ENCODE results near the gene NCL. TPM values are rescaled to one million over a fixed set of nuclear protein-coding genes. Genes with fewer than 3 reads are reported as not detected.
A peak's percentile ranks its signal among the peaks of the same experiment; 100 is the strongest.

NCL gene
- total and polyA plus RNA-seq, 2 of the 13 experiments (the other 11 are each of a cell fraction or from before 2014, with no cell fraction given) = 105 to 779 TPM

GRCh38 chr2:231464576-231465540 lies 574 bp upstream of the NCL start (continued):
- TF ChIP-seq SMAD1 (CRISPR knock-in tag; IDR thresholded peaks at IDR 0.05; ENCODE audit: borderline replicate concordance, low read depth) = 0 out of 2 replicates have a peak, but pooled peaks have one; percentile 37
- TF ChIP-seq ZBTB2 (CRISPR knock-in tag; IDR thresholded peaks at IDR 0.05; ENCODE audit: low read depth) = peak; percentile 73
- TF ChIP-seq FOXK1 (CRISPR knock-in tag; IDR thresholded peaks at IDR 0.05; ENCODE audit: borderline replicate concordance, low read depth) = no peak
- TF ChIP-seq HOXA3 (CRISPR knock-in tag; IDR thresholded peaks at IDR 0.05) = peak; percentile 51
- peak; percentile 58; the same call in 1 of the 2 replicates for TF ChIP-seq ZNF329 (CRISPR knock-in tag; IDR thresholded peaks at IDR 0.05; ENCODE audit: low read depth)
- TF ChIP-seq HNRNPK (IDR thresholded peaks at IDR 0.05; ENCODE audit: low read depth, low read length, poor library complexity, severe bottlenecking) = peak; percentile 42
- TF ChIP-seq ATF6 (CRISPR knock-in tag; conservative IDR thresholded peaks at IDR 0.05) = no peak
- TF ChIP-seq RFXAP (CRISPR knock-in tag; IDR thresholded peaks at IDR 0.05; ENCODE audit: borderline replicate concordance) = peak; percentile 33
- TF ChIP-seq ZNF441 (CRISPR knock-in tag; IDR thresholded peaks at IDR 0.05; ENCODE audit: borderline replicate concordance) = peak; percentile 56; the same call in 1 of the 2 replicates
- TF ChIP-seq TGIF2 (CRISPR knock-in tag; IDR thresholded peaks at IDR 0.05) = no peak
- TF ChIP-seq ZNF101 (CRISPR knock-in tag; IDR thresholded peaks at IDR 0.05; ENCODE audit: borderline replicate concordance, low read depth) = no peak
- peak; percentile 73 for TF ChIP-seq AGO2 (optimal IDR thresholded peaks at IDR 0.05; ENCODE audit: low read depth, low read length)
- peak; percentile 85 for TF ChIP-seq E2F1 (CRISPR knock-in tag; IDR thresholded peaks at IDR 0.05)
- peak; percentile 29; the same call in 1 of the 2 replicates for TF ChIP-seq FOXC1 (CRISPR knock-in tag; IDR thresholded peaks at IDR 0.05; ENCODE audit: borderline replicate concordance)
- TF ChIP-seq JUN (CRISPR knock-in tag; IDR thresholded peaks at IDR 0.05) = no peak; the same call in 1 of the 2 replicates
- 0 out of 2 replicates have a peak, but pooled peaks have one; percentile 43 for TF ChIP-seq NCOA1 (CRISPR knock-in tag; IDR thresholded peaks at IDR 0.05)
- TF ChIP-seq SMAD9 (CRISPR knock-in tag; IDR thresholded peaks at IDR 0.05) = 0 out of 2 replicates have a peak, but pooled peaks have one; percentile 15
- no peak for TF ChIP-seq TAF15 (IDR thresholded peaks at IDR 0.05; ENCODE audit: low read depth, low read length, poor library complexity, severe bottlenecking)
- no peak; the same call in 1 of the 2 replicates for TF ChIP-seq ZFP82 (CRISPR knock-in tag; IDR thresholded peaks at IDR 0.05; ENCODE audit: borderline replicate concordance)
- TF ChIP-seq KAT8 (CRISPR knock-in tag; IDR thresholded peaks at IDR 0.05) = peak; percentile 9; the same call in 1 of the 2 replicates
- TF ChIP-seq PTBP1 (IDR thresholded peaks at IDR 0.05; ENCODE audit: low read depth, low read length, poor library complexity, severe bottlenecking) = no peak
- no peak for TF ChIP-seq ZNF670 (CRISPR knock-in tag; IDR thresholded peaks at IDR 0.05; ENCODE audit: borderline replicate concordance)
- TF ChIP-seq ERF (CRISPR knock-in tag; IDR thresholded peaks at IDR 0.05) = peak; percentile 6; the same call in 1 of the 2 replicates

Data from HepG2 (cell line).